Endothelial cell of umbilical vein (primary cell): Measurements from ENCODE around the gene PRUNE2.

Source experiments
- EZH2 ChIP-seq: IDR thresholded peaks from 2 replicates; pipeline ENCODE4 v1.6.1; 2012; ENCODE audit warnings: borderline replicate concordance, low read depth, mild to moderate bottlenecking, moderate library complexity, low read length, inconsistent platforms; ENCODE audit not compliant: severe bottlenecking
- FOS ChIP-seq: IDR thresholded peaks from 2 replicates; pipeline ENCODE4 v1.6.1; 2011; ENCODE audit warnings: mild to moderate bottlenecking, low read length, moderate library complexity, borderline replicate concordance; ENCODE audit not compliant: insufficient read depth
- GATA2 ChIP-seq: IDR thresholded peaks from 2 replicates; pipeline ENCODE4 v1.7.0; 2011; ENCODE audit warnings: low read depth, mild to moderate bottlenecking, moderate library complexity, mixed read lengths, low read length; ENCODE audit not compliant: insufficient read length, insufficient read depth
- JUN ChIP-seq: IDR thresholded peaks from 2 replicates; pipeline ENCODE4 v1.6.1; 2011; ENCODE audit warnings: borderline replicate concordance, low read depth; ENCODE audit not compliant: insufficient read length, insufficient read depth
- POLR2A ChIP-seq: IDR thresholded peaks from 2 replicates; pipeline ENCODE4 v1.6.1; 2012; ENCODE audit warnings: low read depth, mild to moderate bottlenecking, control low read depth, low read length
- POLR2AphosphoS5 ChIP-seq: IDR thresholded peaks from 2 replicates; pipeline ENCODE4 v1.6.1; 2012; ENCODE audit warnings: low read depth, mild to moderate bottlenecking, control low read depth, low read length, moderate library complexity; ENCODE audit not compliant: insufficient read depth
- TF ChIP-seq, protein P1 (sequence below), 2 donors: IDR thresholded peaks; 1 replicate in 1 of 2; 2 replicates in 1 of 2; pipeline ENCODE4 v1.5.1; 2011; ENCODE audit warnings: low read length in 2 of 2, mild to moderate bottlenecking in 2 of 2, moderate library complexity in 2 of 2, control low read depth in 1 of 2, inconsistent platforms in 1 of 2, low read depth in 1 of 2; ENCODE audit not compliant: insufficient read depth in 1 of 2; ENCODE audit errors: extremely low read depth in 1 of 2
- TF ChIP-seq, protein P2 (sequence below): IDR thresholded peaks from 2 replicates; pipeline ENCODE4 v1.6.1; 2011; ENCODE audit not compliant: insufficient read depth, insufficient read length

DNA sequence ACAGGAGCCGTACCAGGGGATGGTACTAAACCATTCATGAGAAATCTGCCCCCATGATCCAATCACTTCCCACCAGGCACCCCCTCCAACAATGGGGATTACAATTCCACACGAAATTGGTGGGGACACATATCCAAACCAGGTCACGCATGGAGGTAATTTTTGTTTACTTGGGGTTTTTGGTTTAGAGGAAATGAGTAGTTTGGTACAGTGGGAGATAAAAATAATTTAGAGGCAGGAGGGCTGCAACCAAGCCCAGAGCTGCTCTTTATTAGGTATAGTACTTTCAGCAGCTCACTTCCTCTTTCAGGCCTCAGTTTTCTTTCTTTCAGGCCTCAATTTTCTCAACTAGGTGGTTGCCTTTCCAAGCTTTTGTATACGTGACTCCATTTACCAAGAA is 23.2 kb downstream of the PRUNE2 start:
- TF ChIP-seq, protein P1, sequence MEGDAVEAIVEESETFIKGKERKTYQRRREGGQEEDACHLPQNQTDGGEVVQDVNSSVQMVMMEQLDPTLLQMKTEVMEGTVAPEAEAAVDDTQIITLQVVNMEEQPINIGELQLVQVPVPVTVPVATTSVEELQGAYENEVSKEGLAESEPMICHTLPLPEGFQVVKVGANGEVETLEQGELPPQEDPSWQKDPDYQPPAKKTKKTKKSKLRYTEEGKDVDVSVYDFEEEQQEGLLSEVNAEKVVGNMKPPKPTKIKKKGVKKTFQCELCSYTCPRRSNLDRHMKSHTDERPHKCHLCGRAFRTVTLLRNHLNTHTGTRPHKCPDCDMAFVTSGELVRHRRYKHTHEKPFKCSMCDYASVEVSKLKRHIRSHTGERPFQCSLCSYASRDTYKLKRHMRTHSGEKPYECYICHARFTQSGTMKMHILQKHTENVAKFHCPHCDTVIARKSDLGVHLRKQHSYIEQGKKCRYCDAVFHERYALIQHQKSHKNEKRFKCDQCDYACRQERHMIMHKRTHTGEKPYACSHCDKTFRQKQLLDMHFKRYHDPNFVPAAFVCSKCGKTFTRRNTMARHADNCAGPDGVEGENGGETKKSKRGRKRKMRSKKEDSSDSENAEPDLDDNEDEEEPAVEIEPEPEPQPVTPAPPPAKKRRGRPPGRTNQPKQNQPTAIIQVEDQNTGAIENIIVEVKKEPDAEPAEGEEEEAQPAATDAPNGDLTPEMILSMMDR (IDR thresholded peaks at IDR 0.05; ENCODE audit: extremely low read depth in 1 of 2, insufficient read depth in 1 of 2, low read depth in 1 of 2, low read length in 2 of 2) = no peak
- TF ChIP-seq, protein P2, sequence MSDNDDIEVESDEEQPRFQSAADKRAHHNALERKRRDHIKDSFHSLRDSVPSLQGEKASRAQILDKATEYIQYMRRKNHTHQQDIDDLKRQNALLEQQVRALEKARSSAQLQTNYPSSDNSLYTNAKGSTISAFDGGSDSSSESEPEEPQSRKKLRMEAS = no peak
- no peak for TF ChIP-seq POLR2AphosphoS5
- no peak for TF ChIP-seq EZH2
- no peak for TF ChIP-seq JUN
- no peak for TF ChIP-seq GATA2
- TF ChIP-seq POLR2A = no peak
- no peak for TF ChIP-seq FOS
